Muscle of arm (tissue), 12 donors: ENCODE results near the gene FKBP9. TPM values are rescaled to one million over a fixed set of nuclear protein-coding genes. Genes with fewer than 3 reads are reported as not detected.
"Not testable (repeated sequence)": the region's sequence is repeated elsewhere in the genome, so short reads cannot be mapped to it uniquely, and the experiment has no call there.

ENCODE experiments used
- DNase-seq: peaks from one replicate; pipeline ENCODE4 v3.0.0-alpha.2; 2013
- polyA plus RNA-seq, 12 donors: library from polyadenylated mRNA; unstranded; fragments of 120-200 nt; gene quantifications; one replicate each; pipeline ENCODE4 v1.2.1, GENCODE V29; 2013; ENCODE audit not compliant: insufficient read length in 12 of 12

The FKBP9 gene
- polyA plus RNA-seq, 12 donors: 136 to 294 (median 165) TPM

DNA sequence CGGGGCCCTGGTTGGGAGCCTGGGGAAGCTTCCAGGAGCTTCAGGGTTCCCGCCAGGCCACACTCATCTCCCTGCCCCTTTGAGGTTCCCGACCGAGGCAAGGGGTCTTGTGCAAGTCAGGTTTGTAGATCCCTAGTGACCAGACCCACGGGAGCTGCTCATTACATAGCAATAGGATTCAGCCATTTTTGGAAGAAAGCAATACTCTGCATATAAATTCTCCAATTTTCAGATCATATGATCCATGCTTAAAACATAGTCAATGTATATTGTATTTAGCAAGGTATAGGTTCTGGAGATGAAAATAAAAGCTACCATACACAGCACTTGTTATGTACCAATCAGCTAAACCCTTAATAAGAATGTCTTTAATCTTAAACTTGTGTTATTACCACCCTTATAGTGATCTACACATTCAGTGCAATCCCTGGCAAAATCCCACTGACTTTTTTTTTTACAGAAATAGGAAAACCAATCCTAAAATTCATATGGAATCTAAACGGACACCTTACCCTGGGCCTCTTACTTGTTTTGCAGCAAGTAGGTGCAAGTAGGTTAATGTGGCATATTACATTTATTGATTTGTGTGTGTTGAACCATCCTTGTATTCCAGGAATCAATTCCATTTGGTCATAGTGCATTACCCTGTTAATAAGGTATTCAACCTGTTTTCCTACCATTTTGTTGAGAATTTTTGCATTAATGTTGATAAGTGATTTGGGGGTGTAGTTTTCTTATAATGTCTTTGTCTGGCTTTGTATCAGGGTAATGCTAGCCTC lies 13.8 kb upstream of the FKBP9 start:
- no peak for DNase-seq

DNA sequence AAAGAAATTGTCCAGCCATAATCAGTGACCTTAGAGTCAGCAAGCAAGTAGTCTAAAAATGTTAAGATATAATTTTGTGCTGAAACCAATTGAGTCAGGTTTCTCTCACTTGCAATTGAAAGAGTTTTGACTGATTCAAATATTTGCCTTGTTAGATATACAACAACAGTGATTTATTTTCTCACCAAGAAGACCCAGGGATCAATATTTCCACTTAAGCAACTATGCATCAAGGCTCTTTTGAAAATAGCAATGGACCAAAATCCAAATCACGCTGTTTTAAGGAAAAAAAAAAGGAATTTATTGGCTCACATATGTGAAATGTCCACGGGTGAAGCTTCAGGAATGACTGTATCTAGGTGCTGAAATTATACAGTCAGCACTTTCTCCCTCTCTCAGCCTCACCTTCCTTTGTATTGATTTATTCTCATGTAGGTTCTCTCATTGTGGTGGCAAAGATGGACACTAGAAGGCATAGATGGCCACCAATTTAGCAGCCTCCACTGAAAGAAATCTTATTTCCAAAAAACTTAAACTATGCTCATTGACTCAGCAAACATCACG lies 9.7 kb upstream of the FKBP9 start:
- DNase-seq: no peak

DNA sequence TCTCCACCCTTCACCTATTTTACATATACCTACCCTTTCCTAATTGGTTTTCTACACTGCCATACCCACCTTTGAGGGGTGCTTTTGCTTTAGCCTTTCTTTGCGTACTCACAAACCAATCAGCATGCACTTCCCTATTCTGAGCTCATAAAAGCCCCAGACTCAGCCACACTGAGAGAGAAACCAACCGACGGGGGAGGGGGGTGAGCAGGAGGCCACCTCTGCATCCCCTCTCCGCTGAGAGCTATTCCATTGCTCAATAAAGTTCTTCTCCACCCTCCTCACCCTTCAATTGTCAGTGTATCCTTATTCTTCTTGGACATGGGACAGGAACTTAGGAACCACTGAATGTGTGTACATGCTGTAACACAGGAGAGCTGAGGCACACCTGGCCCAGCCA lies 9.0 kb upstream of the FKBP9 start:
- DNase-seq: no peak

DNA sequence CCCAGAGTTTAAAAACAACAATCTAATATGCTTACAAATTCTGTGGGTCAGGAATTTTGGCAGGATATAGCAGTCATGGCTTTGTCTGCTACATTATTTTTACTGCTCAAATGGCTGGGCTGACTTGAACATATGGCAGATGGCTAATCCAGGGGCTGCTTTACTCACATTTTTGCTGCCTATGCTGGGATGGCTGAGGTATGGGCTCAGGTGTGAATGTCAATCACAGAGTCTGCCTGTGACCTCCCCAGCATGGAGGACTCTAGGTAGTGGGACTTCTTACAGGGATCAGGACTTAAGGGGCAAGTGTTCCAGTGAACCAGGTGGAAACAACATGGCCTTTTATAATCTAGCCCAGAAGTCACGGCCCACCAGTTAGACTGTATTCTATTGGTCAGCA lies 4.4 kb upstream of the FKBP9 start:
- no peak for DNase-seq

DNA sequence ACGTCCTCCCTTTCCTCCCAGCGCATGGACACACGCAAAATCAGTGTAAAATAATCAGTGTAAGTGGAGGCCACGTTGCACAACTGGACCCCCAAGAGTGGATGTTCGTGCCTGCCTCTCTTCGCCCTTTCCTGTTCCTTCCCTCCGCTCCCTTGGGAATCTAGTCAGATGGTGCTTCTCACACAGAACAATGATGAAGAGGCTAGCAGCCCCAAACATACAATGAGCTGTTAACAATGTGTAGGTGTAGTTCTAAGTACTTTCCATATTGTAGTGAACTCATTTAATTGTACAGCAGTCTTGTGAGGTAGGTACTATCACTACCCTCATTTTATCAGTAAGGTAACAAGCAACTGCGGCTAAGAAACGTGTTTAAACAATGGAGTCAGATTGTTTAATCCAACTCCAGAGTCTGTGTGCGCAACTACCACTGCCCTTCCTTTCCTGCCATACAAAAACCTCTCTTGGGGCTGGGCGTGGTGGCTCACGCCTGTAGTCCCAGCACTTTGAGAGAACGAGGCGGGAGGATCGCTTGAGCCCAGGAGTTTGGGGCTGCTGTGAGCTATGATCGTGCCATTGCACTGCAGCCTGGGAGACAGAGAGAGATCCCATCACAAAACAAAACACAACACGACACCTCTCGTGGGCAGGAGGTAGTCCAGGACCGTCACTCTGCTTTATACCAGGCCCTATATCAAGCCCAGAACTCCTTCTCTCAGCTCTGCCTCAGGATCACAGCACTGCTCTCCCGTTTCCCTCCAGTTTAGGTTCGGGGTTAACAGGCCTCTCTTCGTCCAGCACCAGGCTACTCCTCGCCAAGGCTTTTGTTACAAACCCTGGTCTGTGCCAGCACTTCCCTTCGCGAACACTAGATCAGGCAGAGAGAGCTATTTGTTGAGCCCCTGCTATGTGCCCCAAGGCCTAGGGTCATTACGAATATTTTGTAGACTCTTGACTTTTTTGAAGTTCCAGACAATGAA lies 1.1 kb downstream of the FKBP9 start:
- DNase-seq: no peak

DNA sequence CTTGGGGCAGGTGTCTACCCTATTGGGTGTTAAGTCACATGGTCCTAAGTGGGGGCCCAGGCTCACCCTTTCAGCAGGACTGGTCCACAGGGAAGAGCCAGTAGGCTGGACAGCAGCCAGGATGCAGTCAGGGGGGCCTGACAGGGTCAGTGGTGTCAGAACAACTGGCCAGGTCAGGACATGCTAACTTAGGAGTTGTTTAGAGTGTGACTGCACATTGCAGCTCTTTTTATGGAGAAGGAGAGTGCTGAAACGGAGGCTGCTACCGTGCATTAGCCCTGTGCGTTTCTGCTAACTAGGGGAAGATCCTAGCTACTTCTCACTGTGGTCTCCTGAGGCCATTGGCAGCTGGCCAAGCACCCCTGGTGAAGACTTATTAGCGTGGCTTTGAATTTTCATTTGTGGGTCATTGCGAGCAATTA lies 6.7 kb downstream of the FKBP9 start:
- DNase-seq: not testable (repeated sequence)

DNA sequence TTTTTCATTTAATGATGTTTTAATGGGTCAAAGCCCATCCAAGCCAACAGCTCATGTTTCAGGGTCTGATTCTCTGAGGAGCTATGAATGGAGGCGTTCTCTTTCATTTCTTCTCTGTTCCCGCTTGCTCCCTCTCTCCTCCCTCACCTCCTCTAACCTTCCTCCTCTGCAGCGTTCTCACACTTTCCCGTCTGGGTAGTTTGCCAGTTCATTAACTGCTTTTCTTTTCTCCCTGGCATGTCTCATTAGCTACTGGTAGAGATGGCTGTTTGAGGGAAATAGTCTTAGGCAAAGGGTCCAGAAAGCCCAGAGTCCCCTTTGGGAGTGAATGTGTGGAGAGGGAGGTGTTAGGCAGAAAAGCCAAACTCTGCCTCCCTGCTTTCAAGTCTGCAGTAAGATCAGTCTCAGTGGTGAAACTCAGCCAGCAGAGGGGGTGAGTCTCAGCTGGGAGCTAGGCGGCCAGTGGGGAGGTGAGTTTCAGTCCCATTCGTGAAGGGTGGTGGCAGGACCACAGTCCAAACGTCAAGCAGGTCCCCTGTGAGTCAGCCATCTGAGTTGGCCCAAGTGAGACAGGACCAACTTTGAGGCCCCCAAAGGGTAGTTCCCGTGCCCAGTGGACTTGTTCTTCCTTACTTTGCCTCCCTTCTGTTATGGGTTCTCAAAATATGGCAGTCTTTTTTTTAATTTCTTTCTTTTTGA lies 7.4 kb downstream of the FKBP9 start:
- DNase-seq: peak; percentile 24

DNA sequence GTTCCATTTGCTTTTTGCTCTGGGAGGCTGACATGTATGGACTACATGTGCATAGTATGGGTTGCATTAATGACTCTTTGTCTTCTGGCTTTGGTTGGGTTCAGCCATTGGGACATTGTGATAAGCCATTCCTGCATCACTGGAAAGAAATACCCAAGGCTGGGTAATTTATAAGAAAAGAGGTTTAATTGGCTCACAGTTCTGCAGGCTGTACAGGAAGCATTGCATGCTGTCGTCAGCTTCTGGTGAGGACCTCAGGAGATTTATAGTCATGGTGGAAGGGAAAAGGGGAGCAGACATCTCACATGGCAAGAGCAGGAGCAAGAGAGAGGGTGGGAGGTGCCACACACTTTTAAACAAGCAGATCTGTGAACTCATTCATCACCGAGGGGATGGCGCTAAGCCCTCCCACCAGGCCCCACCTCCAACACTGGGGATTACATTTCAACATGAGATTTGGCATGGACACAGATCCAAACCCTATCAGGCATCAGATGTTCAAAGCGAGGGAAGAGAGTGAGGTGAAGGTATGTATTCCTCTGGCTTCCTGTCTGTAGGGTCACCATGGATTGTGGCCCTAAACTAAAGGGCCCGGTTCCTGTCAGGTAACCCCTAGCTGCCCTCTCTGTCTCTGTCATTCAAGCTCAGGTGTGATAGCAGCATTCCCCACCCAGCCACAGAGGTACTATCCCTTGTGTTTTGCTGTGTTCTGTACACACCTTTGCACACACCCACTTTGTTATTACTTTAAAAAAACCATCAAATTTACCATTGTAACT lies 9.4 kb downstream of the FKBP9 start:
- not testable (repeated sequence) for DNase-seq

DNA sequence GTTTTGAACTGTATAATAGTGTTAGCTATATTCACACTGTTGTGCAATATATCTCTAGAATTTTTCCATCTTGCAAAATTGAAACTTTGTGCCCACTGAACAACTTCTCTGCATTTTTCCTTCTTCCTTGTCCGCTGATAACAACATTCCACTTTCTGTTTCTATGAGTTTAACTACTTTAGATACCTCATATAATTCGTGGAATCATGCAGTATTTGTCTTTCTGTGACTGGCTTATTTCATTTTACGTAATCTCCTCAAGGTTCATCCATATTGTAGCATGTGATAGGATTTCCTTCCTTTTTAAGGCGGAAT lies 10.0 kb downstream of the FKBP9 start:
- DNase-seq: not testable (repeated sequence)

DNA sequence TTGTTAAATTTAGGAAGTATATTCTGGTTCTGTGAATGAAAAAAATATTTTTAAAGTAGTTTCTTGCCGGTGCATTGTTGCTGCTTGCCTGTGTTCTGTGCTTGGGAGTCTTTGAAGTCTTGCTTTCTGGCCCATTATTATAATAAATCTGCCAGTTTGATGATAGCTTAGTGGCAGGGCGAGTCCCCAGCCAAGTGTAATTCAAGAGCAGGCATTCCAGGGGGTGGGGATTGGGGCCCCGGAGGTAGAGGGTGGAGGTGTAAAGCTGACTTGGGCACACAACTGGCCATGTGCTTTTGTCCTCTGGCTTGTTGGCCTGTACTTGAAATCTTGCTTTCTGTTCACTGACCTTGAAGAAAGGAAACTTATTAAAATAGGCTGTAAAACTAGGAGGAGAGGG lies 14.7 kb downstream of the FKBP9 start:
- DNase-seq: not testable (repeated sequence)

DNA sequence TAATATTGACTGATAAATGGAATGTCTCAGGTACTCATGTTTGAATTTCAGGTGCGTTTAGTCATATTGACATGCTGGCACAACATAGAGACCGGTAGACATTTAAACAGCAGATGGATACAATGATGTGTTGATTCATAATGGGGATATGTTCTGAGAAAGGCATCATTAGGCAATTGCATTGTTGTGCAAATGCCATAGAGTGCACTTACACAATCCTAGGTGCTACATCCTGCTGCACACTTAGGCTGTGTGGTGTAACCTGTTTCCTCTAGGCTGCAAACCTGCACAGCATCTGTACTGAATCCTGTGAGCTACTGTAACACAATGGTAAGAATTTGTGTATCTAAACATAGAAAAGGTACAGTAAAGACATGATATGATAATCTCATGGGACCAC lies 19.9 kb downstream of the FKBP9 start:
- DNase-seq: not testable (repeated sequence)

DNA sequence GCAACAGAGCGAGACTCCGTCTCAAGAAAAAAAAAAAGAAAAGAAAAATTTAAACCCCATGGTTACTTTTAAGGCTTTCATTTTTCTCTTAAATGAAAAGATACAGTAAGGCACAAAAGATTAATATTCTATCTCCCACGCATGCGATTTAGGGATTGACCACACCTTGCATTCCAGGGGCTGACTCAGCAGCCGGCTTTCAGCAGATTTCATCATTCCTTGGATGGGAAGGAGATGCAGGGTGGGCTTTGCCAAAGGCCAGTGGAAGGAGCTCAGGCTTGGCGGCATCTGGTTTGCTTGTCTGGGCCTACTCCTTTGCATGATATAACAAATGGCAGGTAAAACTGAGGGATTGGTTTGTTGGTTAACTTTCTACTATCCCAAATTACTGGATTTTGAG lies 22.0 kb downstream of the FKBP9 start:
- not testable (repeated sequence) for DNase-seq

DNA sequence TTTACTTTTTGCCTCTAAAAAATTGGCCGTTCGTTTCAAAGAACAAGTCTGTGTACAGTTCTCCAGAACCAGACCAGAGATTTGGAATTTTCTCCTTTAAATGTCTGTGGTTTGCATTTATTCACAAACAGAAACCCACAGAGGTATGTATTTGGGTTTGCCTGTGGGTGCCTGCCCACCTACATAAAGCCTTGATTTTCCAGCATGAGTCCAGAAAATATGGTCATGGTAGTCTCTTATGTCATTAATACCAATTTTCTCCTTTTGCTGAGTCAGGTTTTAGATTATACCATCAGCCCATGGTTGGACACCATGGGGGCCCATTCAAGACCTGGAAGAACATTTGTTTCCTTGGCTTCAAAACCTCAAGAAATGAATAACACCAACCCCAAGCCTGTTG lies 22.7 kb downstream of the FKBP9 start:
- not testable (repeated sequence) for DNase-seq

DNA sequence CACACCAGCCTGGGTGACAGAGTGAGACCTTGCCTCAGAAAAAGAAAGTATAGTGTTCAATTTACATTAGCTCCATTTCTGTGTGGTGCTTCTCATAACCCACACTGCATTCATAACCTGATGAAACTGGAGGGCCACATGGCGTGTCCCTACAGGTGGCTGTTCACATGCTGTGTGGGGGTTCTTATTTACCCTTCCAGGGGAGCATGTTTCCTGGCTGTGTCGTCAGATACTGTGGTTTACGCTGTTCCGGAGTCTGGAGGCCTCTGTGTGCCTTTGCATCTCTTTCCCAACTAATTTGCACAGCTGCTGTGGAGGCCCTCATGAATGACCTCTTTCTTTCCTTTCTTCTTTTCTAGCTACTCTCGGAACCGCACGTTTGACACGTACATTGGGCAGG lies 30.9 kb downstream of the FKBP9 start:
- DNase-seq: not testable (repeated sequence)

DNA sequence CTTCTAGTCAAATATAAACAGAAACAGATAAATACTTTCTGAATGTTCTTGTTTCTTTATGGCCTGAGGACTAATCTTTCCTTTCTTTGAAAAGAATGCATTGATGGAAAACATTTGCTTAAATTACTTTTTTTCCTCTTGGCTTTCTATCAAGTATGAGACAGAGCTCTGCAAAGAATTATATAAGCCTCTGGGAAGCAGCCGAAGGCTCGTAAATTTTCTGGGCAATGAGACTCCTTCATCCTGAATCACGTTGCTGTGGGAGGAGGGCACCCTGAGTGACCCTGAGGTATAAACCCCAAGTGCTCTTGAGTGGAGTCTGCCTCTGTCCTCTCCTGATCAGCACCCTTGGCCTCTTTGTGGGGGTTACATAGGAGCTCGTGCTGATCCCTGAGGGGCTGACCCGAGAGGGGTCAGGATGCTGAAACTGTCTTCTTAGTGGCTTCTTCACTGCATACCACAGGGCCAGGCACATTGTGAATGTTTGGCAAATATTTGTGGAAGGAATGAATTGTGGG lies 33.9 kb downstream of the FKBP9 start:
- DNase-seq: not testable (repeated sequence)

DNA sequence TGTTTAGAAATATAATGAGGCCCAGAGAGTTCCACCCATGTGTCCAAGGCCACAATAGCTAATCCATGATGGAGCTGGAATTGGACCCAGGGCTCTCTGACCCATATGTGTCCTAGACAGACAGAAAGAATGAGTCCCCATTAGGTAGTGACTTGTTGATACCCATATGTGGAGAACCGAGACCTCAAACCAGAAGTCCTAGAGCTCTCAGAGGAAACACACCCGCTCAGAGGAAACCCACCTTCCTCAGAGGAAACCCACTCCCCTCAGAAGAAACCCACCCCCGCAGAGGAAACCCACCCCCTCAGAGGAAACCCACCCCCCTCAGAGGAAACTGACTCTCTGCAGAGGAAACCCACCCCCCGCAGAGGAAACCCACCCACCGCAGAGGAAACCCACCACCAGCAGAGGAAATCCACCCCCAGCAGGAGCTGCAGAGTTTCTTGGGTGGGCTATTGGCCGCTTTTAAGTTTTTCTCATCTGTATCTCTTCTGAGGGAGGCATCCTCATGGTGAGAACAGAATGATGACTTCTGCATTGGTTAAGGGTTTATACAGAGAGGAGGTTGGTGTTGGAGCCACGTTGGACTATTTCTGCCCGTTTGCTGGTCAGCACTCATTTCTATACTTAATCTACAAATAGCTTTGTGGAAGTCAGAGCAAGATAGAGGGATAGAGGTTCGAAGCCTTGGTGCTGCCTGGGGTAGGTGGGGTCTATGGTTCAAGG lies 34.9 kb downstream of the FKBP9 start:
- not testable (repeated sequence) for DNase-seq

DNA sequence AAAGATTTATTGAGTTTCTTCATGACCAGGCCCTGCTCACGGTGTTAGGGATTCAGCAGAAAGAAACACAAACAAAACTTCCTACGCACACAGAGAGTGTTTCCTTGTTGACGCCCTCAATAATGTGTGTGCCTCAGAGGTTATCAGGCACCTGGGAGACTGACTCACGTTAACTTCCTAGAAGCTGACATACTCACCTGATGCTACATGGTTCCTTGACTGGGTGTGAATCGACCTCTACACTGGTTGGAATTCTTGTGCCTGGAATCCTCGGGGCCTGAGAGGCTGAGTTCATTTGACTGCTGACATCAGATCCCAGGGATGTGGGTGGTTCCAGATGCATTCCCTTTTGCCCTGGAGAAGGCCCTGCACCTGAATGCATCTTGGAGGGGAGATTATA lies 35.5 kb downstream of the FKBP9 start:
- DNase-seq: not testable (repeated sequence)

DNA sequence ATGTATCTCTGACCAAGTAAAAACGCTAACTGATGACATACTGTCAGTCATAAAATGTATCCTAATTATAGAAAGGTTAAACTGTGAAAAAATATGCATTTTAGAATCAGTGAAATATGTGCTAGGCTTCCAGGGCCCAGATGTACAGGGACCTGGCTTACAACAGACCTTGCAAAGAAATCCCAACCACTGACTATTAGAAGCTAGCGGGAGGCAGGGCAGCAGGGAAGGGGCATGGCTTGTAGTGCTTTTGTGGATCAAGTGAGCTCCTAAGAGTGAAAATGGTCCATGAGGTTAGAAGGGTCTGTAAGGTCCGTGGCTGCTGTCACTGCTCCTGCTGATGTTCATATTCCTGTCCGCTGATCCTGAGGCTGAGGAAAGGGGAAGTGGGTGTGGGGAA lies 40.7 kb downstream of the FKBP9 start:
- DNase-seq: not testable (repeated sequence)

DNA sequence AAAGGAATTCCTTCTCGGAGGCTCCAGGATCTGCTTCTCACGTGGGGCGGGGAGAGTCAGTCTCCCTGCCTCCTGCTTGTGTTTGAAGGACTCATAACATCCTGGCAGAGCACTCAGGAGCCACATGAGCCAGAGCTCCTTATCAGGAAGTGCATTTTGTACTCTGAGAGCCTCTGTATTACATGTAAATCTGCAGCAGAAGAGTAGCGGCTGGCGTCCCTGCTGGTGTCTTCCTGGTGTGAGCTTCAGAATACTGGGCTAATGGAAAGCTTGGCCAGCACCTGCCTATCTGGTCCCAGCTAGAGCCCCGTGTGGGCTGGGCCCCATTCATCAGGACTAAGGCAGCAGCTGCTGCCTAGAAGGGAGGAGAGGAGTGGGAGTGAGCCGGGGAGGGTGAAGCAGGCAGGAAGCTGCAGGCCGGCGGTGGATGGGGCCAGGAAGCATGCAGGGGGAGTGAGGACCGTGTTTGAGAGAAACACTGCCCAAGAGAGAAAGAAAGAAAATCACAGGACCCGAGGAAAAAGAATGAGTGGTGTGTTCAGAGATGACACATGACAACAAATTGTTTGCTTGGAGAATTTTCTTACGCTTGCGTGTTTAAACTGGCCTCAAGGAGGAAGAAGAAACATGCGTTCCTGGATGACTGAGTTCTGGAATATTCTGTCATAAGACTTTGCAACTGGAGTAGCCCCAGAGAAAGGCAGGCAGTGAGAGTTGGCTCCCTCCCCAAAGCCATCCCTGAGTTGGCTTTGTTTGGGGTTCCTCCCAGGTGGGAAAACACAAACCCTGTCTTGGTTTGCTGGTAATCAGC lies 41.3 kb downstream of the FKBP9 start:
- DNase-seq: peak; percentile 50
